Vagina (tissue), 2 donors: ENCODE data around the gene TSPY8.

Experiments
- CTCF ChIP-seq, 3 experiments: fragments of 450-650 bp in 2 of 3; fragments of 200-600 bp in 1 of 3; sonication (generic) in 1 of 3; IDR thresholded peaks; one replicate each; pipeline ENCODE4 v1.5.1; 2017 to 2019; ENCODE audit warnings: antibody characterized with exemption in 3 of 3, mild to moderate bottlenecking in 2 of 3, moderate library complexity in 2 of 3
- POLR2A ChIP-seq, 2 donors: fragments of 450-650 bp; IDR thresholded peaks; one replicate each; pipeline ENCODE4 v1.6.1; 2017; ENCODE audit warnings: antibody characterized with exemption in 2 of 2, mild to moderate bottlenecking in 2 of 2, moderate library complexity in 2 of 2
- POLR2AphosphoS5 ChIP-seq, 2 donors: sonication (generic); formaldehyde crosslinking; IDR thresholded peaks; one replicate each; pipeline ENCODE4 v1.9.0; 2017; ENCODE audit warnings: antibody characterized with exemption in 2 of 2, mild to moderate bottlenecking in 2 of 2, low read depth in 1 of 2; ENCODE audit not compliant: insufficient read depth in 1 of 2

- TF ChIP-seq POLR2AphosphoS5 (IDR thresholded peaks at IDR 0.05; ENCODE audit: insufficient read depth in 1 of 2, low read depth in 1 of 2) (no peak), CTCF (IDR thresholded peaks at IDR 0.05) (no peak), POLR2A (IDR thresholded peaks at IDR 0.05) (no peak)
Measured at GRCh38 chrY:9320996-9321395, 36.6 kb upstream of the TSPY8 start.
